D721Med (cell line): ENCODE data around the gene F7.

Experiments used
- DNase-seq: peaks from one replicate; pipeline ENCODE4 v3.0.0; 2011; ENCODE audit warnings: low spot score; ENCODE audit not compliant: insufficient read length
- FAIRE-seq: peaks from 2 replicates; lab custom pipeline; 2011; peaks lifted over from hg19 to GRCh38; lab: Jason Lieb, UNC
- CTCF ChIP-seq: IDR thresholded peaks from 2 replicates; pipeline ENCODE4 v1.5.1; 2012; ENCODE audit warnings: mild to moderate bottlenecking, control low read depth; ENCODE audit not compliant: insufficient read depth; ENCODE audit errors: missing control alignments

Gene F7

GRCh38 chr13:113087923-113088690, 17.5 kb upstream of the F7 start:
- FAIRE-seq (no peak), DNase-seq (no peak)
- TF ChIP-seq CTCF: no peak

GRCh38 chr13:113088691-113089020, 16.9 kb upstream of the F7 start:
- no peak for TF ChIP-seq CTCF
- DNase-seq (no peak), FAIRE-seq (no peak)

GRCh38 chr13:113089693-113090414, 15.7 kb upstream of the F7 start:
- DNase-seq (no peak), FAIRE-seq (no peak)
- TF ChIP-seq CTCF: no peak

- FAIRE-seq (no peak), DNase-seq (no peak)
- no peak for TF ChIP-seq CTCF
Observed at GRCh38 chr13:113090415-113090770, 15.2 kb upstream of the F7 start.

GRCh38 chr13:113090806-113091205, 14.8 kb upstream of the F7 start:
- TF ChIP-seq CTCF: no peak
- DNase-seq (no peak), FAIRE-seq (no peak)

- TF ChIP-seq CTCF: no peak
- no peak for FAIRE-seq
- no peak for DNase-seq
Observed at GRCh38 chr13:113091211-113091771, 14.3 kb upstream of the F7 start.
